Frontal cortex (tissue), 4 donors: ENCODE data around the gene RER1. TPM values are rescaled to one million over a fixed set of nuclear protein-coding genes. Genes with fewer than 3 reads are reported as not detected.

Experiments
- DNase-seq, 2 donors: peaks; one replicate each; pipeline ENCODE4 v3.0.0; 2012; ENCODE audit warnings: low spot score in 2 of 2
- FAIRE-seq: peaks from 2 replicates; lab custom pipeline; 2012; peaks lifted over from hg19 to GRCh38; lab: Jason Lieb, UNC
- total RNA-seq: library from RNA; depleted of rRNA; stranded (reverse); fragments of >200 nt; gene quantifications from one replicate; pipeline ENCODE4 v1.2.3, GENCODE V29; 2014
- donor health status: control.
- donor health status: control.
- donor health status: control.

The RER1 gene
- total RNA-seq, 1 donor from 2014 or later = 29.8 TPM

DNA sequence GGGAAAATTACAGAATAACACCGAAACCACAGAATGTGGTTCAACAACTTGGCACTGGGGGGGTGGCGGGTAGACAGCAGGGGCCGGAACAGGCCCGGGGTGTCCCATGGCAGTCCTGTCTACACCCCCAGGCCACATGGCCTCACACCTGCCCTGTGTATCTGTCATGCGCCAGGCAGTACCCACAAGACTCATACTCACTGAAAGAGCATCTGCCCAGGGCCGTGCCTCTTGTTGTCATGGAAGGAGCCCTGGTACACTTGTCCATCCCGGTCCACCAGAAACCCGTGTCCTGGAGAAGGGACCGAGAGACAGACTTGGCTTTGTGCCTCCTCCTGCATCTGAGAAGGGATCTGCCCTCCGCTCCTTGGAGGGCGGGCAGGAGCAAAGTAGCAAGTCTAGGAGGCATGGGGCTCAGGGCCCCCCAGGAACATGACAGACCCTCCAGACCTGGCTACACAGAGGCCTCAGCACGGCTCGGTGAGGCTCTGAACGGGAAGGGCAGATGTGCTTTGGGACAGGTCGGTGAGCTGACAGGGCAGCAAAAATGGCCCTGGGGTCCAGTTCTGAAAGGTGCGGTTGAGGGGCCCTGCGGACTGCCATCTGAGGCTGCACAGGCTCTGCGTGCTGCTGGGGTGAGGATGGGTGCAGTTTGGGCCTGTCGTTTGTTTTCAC, 5.9 kb upstream of the RER1 start:
- FAIRE-seq (no peak), DNase-seq (no peak)

DNA sequence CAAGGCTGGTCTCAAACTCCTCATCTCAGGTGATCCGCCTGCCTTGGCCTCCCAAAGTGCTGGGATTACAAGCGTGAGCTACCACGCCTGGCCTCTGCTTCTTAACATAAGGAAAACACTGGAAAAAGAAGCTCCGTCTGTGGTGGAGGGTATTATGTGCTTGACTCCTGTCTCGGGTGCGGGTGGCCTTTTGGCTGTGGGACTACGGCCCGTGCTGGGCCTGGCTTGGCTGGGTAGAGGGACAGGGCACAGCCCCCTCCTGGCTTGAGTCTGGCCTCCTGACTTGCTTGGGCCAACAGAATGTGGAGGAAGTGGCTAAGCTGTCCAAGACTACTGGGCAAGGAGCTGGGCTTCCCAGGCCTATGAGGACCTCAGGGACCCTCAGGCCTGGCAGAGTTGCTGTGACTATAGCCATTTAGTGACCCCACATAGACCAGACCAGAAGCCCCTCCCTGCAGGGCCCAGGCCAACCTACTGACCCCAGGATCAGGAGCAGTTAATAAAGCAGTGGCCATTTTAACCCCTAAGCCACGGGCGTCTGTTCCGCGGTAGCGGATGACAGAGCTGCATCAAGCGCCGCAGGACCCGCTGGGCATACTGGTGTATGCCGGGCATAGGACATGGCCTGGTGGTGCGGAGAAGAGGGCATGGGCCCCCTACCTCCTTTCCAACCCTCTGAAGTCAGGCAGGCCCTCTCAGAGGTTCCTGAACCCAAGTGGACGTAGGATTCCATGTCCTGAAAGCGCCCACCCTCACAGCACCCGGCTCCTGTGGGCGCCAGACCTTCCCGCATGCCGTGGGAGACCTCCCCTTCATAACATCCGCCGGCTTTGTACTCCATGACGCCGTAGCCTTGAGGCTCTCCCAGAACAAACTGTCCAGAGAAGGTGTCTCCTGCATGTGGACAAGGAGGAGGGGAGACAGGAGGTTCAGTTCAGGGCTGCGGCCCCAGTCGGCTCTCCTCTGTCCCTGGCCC, 4.7 kb upstream of the RER1 start:
- DNase-seq (no peak), FAIRE-seq (no peak)

DNA sequence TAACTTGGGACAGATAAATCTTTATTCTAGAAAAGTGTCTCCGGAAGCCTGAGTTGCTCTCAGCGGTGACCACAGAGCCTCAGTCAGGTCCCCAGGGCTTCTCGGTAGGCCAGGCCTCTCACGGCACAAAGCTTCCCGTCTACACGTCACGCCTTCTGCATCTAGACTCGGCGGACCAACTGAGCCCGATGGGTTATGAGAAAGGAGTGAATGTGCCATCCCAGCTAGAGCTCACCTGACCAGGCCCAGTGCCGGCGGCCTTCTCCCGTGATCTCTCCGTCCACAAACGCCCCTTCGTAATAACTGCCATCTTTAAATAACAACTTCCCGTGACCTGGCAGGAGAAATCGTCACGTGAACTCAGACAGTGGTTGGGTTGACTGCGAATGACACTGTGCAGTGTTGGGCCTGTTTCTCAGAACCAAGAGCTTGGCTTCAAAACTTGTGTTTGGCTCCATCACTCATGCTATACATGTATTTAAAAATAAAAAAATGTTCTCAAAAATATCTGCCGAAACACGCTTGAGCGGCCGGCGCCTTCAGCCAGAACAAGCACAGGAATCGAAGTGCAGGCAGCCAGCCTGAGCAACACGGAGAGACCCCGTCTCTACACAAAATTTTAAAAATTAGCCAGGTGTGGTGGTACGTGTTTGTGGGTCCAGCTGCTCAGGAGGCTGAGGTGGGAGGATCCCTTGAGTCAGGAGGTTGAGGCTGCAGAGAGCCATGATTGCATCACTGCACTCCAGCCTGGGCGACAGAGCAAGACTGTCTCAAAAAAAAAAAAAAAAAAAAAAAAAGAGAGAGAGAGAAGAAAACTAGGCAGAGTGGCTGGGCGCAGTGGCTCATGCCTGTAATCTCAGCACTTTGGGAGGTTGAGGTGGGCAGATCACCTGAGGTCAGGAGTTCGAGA, 3.4 kb upstream of the RER1 start:
- DNase-seq = no peak
- no peak for FAIRE-seq

DNA sequence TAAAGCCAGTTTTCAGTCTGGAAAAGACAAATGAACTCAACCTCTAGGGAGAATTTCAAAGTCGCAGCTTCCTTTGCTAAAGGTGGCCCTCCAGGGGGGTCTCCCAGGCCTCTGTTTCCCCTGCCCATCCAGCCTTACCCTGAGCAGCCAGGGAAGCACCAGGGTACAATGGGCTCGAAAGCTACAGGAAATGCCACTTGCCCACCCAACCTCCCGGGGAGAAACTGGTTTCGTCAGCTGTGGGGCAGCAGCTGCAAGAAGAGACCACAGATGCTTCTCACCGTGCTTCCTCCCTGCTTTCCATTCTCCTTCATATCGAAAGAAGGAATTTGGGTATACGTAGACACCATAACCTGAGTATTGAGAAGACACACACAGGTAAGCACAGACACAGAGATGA, 2.0 kb upstream of the RER1 start:
- no peak for DNase-seq
- FAIRE-seq = no peak

DNA sequence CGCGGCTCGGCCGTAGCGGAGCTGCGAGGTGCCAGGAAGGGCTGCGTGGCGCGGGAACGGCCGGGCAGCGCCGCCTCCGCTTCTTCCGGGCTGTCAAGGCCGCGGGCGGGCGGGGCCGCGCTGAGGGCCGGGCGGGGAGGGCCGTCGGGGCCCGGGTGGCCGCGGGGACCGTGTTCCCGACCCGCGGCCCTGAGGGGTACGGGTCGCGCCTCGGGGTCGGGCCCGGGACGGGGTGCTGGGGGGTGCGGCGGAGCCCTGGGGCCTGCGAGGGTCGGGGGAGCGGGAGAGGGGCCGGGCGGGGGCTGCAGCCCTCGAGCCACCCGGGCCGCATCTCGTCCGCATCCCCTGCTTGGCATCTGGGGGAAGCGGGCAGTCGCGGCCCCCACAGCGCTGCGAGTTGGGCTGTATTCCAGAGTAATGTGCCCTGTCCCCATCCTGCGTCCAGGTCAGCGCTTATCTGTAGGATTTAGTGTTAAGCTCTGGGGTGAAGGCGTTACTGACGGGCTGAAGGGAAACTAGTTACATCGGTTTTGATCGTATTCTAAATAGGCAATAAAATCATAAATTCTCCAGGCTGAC, 379 bp downstream of the RER1 start:
- no peak for DNase-seq
- no peak for FAIRE-seq

DNA sequence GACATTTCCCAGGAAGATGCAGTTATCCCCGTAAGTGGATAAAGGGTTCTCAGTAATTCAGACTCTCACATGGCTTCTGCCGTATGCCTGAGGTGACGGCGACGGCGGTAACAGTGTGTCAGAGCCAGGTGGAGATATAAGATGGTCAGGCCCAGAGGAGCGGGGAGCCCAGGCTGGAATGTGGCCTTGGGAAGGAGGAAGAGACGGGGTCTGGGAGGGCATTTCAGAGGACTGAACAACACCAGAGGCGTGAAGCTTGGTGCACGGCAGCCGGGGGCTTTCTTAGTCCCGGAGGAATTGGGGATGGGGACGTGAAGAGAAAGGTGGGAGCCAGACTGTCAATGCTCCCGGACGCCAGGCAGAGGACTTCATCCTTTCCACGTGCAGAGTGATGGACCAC, 1.0 kb downstream of the RER1 start:
- DNase-seq (no peak), FAIRE-seq (no peak)

DNA sequence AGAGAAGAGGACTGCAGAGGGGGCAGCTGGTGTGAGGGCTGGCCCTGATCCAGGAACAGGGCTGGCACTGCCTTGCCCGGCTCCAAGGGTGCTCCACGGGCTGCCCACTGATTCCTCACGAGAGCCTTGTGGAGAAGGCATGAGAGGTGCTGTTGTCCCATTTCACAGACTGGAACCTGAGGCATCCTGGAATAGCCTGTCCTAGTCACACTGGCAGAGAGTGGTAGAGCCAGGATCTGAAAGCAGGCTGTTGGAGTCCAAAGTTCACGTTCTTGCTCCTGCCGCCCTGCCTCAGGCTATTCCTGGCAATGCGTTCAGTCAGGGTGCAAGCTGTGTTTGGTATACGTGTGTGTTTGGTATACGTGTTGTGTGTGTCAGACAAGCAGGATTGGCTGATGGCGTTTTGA, 1.8 kb downstream of the RER1 start:
- DNase-seq (no peak), FAIRE-seq (no peak)

DNA sequence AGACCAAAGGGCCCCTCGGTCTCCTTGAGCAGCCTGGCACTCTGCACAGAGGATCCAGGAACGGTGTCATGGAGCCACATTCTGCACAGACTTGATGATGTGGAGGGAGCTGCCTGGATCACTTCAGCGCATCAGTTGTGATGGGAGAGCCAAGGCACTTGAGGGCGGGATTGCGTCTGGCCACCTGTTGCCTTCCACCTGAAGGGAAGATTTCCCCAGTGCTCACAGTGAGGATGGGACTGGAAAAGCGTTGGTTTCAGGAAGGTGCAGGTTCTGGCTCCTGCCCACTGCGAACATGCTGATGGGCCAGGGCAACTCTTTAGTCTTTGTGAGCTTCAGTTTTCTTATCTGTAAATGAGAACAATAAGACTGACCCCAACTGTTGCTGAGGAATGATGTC, 2.6 kb downstream of the RER1 start:
- DNase-seq (no peak), FAIRE-seq (no peak)

DNA sequence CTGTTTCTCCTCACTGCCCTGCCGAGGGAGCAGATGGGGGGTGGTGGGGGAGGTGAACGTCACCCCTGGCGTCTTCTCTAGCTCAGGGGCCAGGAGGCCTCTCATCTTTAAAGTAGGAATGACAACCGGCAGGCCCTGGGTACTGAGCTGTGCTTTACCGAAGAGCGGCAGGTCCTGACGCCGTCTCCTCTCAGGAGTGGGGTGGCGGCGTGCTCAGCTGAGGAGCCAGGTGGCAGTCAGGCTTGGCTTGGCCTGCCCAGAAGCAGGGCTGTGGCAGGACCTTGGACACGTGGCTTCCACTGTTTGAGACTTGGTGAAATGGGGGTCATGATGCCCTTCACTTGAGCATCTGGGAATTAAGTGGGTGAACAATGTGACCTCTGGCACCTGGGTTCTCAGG, 3.1 kb downstream of the RER1 start:
- FAIRE-seq = no peak

DNA sequence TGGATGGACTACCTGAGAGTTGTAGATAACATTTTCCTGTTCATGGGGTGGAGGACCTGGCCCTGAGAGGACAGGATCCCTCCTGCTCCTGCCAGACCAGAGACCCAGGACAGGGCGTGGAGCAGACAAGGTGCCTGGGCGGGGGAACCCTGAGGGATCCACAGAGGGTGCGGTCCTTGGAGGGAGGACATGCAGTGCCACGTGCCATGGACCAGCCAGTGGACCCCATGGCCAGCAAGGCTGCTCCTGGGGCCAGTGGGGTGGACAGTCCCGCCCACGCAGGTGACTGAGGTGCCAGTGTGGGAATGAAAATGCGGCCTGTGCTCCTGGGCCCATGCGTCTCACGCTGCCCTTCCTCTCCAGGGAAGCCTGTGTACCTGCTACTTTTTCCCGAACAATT, 3.6 kb downstream of the RER1 start:
- DNase-seq (no peak), FAIRE-seq (no peak)

More for the DNA sequence above, 3.1 kb downstream of the RER1 start:
- DNase-seq = no peak

DNA sequence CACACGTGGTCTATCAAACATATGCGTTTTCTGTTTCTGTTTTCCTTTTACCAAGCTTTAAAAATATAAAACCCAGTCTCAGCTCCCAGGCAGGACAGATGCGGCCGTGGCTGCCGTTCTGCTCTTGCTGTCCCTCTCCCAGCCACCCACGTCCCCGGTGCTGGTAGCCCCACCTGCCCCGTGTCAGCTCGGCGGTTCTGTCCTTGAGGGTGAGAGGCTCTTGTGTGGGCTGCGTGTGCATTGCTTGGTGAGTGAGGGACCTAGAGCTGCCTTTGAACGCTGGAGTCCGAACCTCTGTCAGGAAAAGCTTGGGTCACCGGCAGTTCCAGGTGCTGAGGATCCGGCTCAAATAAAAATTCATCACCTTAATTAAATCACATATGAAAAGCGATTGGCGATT, 4.4 kb downstream of the RER1 start:
- FAIRE-seq = no peak

DNA sequence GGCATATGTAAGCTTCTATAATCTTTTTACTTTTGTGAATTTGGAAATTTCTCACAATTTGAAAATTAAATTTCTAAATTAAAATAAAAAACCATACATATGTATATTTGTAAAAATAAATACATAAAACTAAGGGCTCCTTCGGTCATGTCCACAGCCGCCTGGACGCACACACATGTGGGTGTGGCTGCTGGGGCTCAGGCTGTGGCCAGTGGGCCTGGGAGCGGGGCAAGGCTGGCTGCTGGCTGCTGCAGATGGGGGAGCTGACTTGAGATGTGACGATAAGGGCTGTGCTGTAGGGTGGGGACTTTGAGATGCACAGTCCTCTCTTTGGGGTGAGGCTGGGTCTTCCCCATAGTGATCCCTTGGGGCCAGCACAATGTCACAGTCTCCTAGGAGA, 4.8 kb downstream of the RER1 start:
- DNase-seq = no peak
- FAIRE-seq = no peak

More for the DNA sequence above, 4.4 kb downstream of the RER1 start:
- DNase-seq = no peak

DNA sequence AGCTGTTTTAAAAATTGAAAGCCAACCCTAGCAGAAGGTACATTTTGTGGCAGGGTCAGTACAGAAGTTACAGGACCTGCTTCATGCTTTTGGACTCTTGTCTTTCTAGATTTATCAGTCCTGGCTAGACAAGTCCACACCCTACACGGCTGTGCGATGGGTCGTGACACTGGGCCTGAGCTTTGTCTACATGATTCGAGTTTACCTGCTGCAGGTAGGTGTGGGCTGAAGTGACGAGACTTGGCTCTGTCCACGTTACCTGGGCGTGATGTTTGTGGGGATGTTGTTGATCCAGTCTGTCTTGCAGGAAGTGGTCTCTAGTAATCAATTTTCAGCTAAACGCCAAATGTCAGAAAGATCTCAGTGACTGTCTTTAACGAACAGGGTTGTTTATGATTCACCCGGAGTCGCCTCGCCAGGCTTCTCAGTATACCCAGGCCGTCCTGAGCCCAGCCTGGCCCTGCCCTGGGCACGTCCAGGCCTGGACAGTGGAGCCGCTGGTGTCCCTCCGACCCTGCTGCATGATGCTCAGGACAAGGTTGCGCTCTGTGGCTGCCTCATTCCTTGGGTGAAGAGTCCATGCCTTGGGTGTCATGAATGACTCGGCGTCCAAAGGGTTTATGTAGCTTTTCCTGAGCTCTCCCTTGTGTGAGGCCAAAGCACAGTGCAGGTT, 5.5 kb downstream of the RER1 start:
- FAIRE-seq (no peak), DNase-seq (no peak)

DNA sequence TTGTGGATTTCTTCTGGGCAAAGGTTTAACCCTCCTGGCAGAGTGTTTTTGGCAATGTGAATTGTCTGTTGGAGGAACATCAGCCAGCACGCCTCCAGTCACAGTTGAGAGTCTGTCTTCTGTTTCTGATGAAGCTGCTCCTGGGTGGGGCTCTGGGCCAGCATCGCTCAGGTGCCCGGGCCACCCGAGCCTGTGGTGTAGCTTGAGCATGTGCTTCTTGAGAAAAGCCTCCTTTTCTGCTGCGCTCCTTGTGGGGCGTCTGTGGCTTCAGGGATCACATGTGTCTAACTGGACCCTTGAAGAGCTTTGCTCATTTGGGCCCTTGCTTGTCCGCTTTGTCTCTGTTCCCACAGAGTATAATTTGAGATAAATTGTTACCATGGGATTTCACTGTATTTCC, 7.2 kb downstream of the RER1 start:
- FAIRE-seq = no peak
- no peak for DNase-seq

DNA sequence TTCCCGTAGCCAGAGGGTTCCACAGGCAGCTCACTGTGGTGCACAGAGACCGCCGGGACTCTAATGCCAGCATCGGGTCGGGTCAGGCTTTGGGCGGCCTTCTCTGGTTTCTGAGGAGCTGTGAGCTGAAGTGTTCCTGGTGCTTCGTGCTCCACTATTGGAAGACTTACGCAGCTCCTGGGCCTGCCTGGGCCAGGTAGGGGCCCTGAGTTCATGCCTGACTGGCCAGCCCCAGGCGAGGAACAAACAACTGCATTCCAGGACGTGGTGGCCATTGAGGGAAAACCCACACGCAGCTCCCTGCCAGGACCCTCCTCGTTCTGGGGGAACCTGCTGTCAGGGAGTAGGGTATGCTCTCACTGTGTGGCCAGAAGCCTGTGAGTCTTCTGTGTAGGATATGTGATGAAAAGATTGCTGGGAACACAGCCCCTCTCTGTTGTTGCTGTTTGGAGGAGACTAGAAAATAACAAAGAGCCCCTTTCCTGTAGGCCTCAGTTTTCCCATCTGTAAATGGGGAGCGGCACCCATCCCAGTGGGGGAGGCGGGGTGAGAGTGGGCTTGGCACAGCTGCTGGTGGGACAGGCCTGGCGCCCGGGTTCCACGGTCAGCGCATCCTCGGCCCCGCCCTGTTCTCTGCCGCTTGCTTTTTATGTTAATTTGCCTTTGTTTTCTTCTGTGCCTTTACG, 8.4 kb downstream of the RER1 start:
- DNase-seq (no peak), FAIRE-seq (no peak)

DNA sequence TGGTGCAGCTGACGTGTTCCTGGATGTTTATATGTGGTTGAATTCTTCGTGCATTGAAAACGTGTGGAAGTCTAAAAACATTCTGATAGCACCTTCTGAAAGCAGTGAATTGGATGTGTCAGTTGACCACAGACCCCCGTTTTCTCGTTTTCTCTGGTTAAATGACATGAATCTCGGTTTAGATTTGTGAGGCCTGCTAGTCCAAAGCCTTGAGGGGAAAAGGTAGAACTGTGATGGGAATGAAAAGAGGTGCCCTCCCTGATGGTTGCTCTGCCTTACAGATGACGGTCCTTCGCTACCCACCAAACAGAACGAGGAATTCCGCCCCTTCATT, 8.9 kb downstream of the RER1 start:
- no peak for FAIRE-seq
- no peak for DNase-seq

DNA sequence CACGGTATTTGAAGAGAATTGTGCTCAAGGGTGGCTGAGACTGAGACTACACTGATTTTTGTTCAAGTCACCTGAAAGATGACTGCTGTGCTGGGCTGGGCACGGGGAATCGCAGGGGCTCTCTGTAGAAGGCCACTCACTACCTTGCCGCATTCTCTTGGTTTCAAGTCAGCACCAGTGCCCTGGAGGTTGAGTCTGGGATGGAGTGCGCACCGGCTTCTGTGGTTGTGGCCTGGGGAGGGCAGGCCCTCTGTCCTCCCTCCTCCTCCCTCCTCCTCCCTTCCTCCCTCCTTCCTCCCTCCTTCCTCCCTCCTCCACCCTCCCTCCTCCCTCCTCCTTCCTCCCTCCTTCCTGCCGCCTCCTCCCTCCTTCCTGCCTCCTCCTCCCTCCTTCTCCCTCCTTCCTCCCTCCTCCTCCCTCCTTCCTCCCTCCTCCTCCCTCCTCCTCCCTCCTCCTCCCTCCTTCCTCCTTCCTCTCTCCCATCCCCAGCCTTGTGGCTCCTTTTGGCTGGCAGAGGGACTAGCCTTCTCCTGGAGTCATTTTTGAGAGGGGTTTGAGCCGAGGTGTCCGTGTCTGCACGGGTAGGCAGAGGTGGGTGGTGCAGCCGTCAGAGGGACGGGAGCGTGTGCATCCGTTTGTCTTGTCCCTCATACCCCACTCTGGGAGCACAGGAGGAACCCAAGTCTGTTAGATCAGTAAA, 9.5 kb downstream of the RER1 start:
- DNase-seq (no peak), FAIRE-seq (no peak)

DNA sequence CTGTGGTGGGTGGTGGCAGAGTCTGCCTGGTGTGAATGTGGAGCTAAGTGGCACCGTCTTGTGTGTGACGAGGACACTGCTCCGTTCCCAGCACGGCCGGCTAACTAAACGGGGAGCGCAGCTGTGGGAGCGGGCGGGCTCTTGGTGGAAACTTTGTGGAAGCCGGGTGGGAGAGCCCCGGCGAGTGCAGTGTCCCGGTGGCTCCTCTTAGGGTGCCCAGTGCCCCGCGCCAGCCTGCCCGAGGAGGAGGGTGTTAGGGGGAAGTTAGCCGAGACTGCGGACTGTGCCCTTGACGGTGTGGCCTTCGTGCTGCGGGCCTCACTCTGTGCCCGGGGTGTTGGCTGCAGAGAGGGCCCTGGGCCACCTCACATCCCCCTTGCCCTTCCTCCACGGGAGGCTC, 10.8 kb downstream of the RER1 start:
- FAIRE-seq (no peak), DNase-seq (no peak)
